Fibroblast of mammary gland (primary cell): ENCODE data around the gene APOLD1.
A peak's percentile ranks its signal among the peaks of the same experiment; 100 is the strongest.
"Not testable (repeated sequence)": the region's sequence is repeated elsewhere in the genome, so short reads cannot be mapped to it uniquely, and the experiment has no call there.

Source experiments
- DNase-seq: peaks from one replicate; pipeline ENCODE4 v3.0.0-alpha.2; 2010; ENCODE audit warnings: low read depth
- H3K4me3 ChIP-seq: 2 replicates; pipeline ENCODE4 v1.5.1; 2011; ENCODE audit warnings: low read depth, mild to moderate bottlenecking, low read length, moderate library complexity; ENCODE audit not compliant: control insufficient read depth
- TF ChIP-seq, protein P1 (sequence below): conservative IDR thresholded peaks from 2 replicates; pipeline ENCODE4 v1.5.1; 2011; ENCODE audit warnings: low read depth, low read length, inconsistent platforms; ENCODE audit not compliant: control insufficient read depth, insufficient read depth

The APOLD1 gene

DNA sequence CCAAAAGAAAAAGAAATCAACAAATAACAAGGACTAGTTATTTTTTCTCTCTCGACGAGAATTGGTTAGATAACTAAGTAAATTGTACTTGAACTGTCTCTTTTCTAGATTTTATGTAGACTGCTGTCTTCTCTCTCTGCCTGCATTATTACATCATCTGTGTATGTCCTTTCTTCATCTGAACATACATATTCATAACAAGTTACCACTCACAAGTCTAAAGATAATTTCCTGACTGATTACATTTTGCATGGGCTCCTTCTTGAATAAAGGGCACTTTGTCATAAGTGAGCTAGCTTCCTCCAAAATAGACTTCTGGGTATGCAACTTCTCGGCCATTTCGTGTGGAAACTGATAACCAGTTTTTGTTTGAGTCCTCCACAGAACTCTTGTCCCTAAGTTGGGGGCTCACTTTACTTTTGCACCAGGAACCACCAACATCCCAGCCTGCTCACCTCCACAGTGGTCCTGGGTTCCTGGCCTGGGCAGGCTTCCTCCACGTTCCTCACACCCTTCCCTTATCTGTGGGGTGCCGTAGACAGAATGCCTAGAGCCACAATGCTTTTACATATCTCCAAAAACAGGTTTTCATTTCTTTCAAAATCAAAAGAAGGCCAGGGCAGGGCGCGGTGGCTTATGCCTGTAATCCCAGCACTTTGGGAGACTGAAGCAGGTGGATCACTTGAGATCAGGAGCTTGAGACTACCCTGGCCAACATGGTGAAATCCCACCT lies 21.5 kb downstream of the APOLD1 start:
- DNase-seq: no peak
- no peak overlapping the region for H3K4me3 ChIP-seq

DNA sequence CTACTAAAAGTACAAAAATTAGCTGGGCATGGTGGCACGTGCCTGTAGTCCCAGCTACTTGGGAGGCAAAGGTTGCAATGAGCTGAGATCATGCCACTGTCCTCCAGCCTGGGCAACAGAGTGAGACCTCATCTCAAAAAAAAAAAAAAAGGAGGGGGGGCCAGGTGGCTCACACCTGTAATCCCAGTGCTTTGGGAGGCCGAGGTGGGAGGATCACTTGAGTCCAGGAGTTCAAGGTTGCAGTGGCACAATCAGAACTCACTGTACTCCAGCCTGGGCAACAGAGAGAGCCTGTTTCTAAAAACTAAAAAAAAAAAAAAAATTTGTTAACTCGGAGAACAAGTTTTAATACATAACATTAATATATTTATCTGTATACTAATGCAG lies 22.1 kb downstream of the APOLD1 start:
- H3K4me3 ChIP-seq, DNase-seq: not testable (repeated sequence)

More for the DNA sequence above, 21.5 kb downstream of the APOLD1 start:
- TF ChIP-seq, protein P1, sequence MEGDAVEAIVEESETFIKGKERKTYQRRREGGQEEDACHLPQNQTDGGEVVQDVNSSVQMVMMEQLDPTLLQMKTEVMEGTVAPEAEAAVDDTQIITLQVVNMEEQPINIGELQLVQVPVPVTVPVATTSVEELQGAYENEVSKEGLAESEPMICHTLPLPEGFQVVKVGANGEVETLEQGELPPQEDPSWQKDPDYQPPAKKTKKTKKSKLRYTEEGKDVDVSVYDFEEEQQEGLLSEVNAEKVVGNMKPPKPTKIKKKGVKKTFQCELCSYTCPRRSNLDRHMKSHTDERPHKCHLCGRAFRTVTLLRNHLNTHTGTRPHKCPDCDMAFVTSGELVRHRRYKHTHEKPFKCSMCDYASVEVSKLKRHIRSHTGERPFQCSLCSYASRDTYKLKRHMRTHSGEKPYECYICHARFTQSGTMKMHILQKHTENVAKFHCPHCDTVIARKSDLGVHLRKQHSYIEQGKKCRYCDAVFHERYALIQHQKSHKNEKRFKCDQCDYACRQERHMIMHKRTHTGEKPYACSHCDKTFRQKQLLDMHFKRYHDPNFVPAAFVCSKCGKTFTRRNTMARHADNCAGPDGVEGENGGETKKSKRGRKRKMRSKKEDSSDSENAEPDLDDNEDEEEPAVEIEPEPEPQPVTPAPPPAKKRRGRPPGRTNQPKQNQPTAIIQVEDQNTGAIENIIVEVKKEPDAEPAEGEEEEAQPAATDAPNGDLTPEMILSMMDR: no peak

DNA sequence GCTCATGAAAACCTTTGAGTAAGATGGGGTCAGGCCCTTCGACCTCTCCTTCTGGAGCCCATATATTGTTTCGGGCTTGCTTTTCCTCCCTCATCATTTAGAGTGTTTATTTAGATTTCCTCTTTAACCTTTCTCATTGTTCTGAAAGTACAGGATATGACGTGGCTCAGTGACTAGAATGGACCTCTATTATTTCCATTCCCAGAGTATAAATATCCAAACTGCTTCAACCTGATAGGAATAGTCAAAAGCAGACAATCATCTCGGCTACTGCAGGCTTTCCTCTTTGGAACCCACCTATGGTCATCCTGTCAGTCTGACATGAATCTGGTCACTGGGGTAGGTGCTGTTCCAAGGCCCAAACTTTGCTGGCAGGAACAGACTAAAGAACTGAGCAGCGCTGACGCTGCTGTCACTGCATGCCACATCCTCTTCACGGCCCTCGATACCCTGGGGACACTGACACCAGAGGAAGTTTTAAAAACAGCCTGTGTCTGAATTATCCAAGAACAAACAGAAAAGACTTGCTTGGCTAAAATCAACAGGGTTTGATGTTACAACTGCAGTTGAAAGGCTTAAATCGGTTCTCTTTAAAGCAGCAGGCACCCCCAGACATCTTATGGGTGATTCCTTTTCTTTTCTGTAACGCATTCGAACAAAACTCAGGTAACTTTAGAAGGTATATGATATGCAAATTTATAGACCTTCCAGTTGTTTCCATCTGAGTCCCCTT lies 22.7 kb downstream of the APOLD1 start:
- TF ChIP-seq, protein P1: no peak
- no peak overlapping the region for H3K4me3 ChIP-seq
- peak; percentile 67 for DNase-seq

DNA sequence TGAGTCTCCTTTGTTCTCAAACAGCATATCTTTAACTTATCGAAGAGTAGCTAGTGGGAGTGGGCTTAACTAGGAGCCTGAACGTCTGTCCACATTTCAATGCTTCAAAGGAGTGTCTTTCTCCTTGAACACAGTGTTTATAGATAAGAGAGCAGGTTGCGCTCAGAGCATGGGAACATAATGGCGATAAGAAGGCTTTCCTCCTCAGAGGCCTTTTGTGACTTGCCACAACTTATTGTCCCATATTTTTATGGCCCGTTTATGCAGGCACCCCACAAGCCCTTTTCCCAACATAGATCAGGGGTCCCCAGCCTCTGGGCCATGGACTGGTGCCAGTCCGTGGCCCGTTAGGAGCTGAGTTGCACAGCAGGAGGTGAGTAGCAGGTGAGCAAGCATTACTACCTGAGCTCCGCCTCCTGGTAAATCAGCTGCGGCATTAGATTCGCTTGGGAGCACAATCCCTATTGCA lies 25.1 kb downstream of the APOLD1 start:
- DNase-seq: no peak
- no peak overlapping the region for H3K4me3 ChIP-seq
- TF ChIP-seq, protein P1: no peak

DNA sequence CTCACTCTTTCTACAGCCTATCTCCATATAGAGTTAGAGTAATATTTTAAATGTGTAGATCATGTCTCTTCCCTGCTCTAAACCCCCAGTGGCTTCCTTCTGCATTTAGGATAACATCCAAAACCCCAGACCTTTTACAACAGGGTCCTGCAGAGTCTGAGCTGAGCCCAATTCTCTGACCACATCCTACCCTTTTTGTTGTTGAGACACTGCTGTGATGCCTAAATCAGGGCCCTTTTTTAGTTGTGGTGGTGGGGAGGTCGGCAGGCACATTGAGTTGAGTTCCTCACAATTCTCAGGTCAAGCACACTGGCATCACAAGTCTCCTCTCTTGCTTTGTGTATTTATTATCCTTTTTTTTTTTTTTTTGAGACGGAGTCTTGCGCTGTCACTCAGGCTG lies 25.9 kb downstream of the APOLD1 start:
- TF ChIP-seq, protein P1: no peak
- no peak overlapping the region for H3K4me3 ChIP-seq
- no peak for DNase-seq

DNA sequence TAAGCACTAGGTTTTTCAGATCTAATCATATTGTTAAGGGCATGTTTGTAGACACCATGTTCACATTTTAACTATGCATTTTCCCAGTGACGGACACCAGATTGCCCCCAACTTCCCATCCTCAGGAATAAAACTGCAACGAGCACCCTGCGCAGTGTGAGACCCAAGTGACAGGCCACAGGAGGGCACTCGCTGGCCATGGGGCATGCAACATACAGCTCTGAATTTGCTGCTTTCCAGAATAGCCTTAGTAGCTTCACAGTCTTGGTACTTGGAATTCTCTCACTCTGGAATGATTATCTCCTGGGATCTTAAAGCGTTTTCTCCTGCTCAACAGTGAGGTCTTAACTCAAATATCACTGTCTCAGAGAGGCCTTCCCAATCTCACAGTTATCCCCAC lies 26.7 kb downstream of the APOLD1 start:
- no peak for DNase-seq
- TF ChIP-seq, protein P1: no peak

DNA sequence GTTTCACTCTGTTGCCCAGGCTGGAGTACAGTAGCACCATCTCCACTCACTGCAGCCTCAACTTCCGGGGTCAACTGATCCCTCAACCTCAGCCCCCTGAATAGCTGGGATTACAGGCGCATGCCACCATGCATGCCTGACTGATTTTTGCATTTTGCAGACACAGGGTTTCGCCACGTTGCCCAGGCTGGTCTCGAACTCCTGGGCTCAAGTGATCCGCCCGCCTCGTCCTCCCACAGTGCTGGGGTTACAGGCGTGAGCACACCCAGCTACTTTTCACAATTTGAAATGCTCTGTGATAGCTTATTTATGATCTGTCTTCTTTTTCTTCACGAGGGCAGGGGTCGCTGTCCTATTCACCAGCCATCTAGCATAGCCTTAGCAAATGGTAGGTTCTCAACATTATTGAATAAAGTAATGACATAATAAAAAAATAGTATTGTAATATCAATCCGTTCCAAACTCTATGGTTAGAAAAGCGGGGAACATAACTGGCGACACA lies 27.2 kb downstream of the APOLD1 start:
- no peak overlapping the region for H3K4me3 ChIP-seq
- TF ChIP-seq, protein P1: no peak
- no peak for DNase-seq

More for the DNA sequence above, 26.7 kb downstream of the APOLD1 start:
- H3K4me3 ChIP-seq: no peak overlapping the region
